Endothelial cell of umbilical vein (primary cell): ENCODE data around the gene TMPRSS11E.

Experiments used
- CTCF ChIP-seq, 2 donors: IDR thresholded peaks; 1 replicate in 1 of 2; 2 replicates in 1 of 2; pipeline ENCODE4 v1.5.1; 2011; ENCODE audit warnings: low read length in 2 of 2, mild to moderate bottlenecking in 2 of 2, moderate library complexity in 2 of 2, control low read depth in 1 of 2, inconsistent platforms in 1 of 2, low read depth in 1 of 2; ENCODE audit not compliant: insufficient read depth in 1 of 2; ENCODE audit errors: extremely low read depth in 1 of 2
- EZH2 ChIP-seq: IDR thresholded peaks from 2 replicates; pipeline ENCODE4 v1.6.1; 2012; ENCODE audit warnings: borderline replicate concordance, low read depth, mild to moderate bottlenecking, moderate library complexity, low read length, inconsistent platforms; ENCODE audit not compliant: severe bottlenecking
- GATA2 ChIP-seq: IDR thresholded peaks from 2 replicates; pipeline ENCODE4 v1.7.0; 2011; ENCODE audit warnings: low read depth, mild to moderate bottlenecking, moderate library complexity, mixed read lengths, low read length; ENCODE audit not compliant: insufficient read length, insufficient read depth
- JUN ChIP-seq: IDR thresholded peaks from 2 replicates; pipeline ENCODE4 v1.6.1; 2011; ENCODE audit warnings: borderline replicate concordance, low read depth; ENCODE audit not compliant: insufficient read length, insufficient read depth
- MAX ChIP-seq: IDR thresholded peaks from 2 replicates; pipeline ENCODE4 v1.6.1; 2011; ENCODE audit not compliant: insufficient read depth, insufficient read length
- MYC ChIP-seq: IDR thresholded peaks from one replicate; pipeline ENCODE4 v1.6.1; 2011; ENCODE audit warnings: mild to moderate bottlenecking, low read depth, low read length
- POLR2A ChIP-seq: IDR thresholded peaks from 2 replicates; pipeline ENCODE4 v1.6.1; 2012; ENCODE audit warnings: low read depth, mild to moderate bottlenecking, control low read depth, low read length

GRCh38 chr4:68410149-68410548 is 37.1 kb upstream of the TMPRSS11E start:
- no peak for TF ChIP-seq CTCF (IDR thresholded peaks at IDR 0.05; ENCODE audit: extremely low read depth in 1 of 2, insufficient read depth in 1 of 2, low read depth in 1 of 2, low read length in 2 of 2)
- no peak for TF ChIP-seq POLR2A
- TF ChIP-seq MYC: no peak
- TF ChIP-seq MAX: no peak
- TF ChIP-seq JUN: no peak
- no peak for TF ChIP-seq EZH2
- TF ChIP-seq GATA2: no peak
